ENCODE measurements around the gene CLK2. TPM values are rescaled to one million over a fixed set of nuclear protein-coding genes. Genes with fewer than 3 reads are reported as not detected.
A peak's percentile ranks its signal among the peaks of the same experiment; 100 is the strongest.

CLK2 gene
- total and polyA plus RNA-seq, 2 experiments from 2014 or later: 27.2 to 54.6 TPM

DNA sequence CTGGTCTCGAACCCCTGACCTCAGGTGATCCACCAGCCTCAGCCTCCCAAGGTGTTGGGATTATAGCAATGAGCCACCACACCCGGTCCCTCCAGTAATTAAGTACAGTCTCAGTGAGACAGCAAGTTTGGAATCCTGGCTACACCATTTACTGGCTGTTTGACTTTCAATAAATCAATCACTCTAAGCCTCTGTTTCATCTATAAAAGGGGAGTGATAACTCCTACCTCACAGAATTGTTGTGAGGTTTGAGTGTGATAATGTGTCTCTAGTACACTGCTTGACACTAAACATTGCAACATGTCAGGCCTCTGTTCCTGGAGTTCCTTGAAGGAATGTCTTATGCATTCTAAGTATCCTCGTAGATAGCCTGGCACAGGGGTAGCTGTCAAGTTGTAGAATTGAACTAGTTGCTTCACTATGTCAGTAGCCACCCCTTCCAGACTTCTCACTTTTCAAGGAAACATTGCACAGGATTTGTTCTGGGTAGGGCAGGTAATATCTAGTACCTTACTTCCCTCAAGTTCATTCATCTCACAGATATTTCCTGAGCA is 30.4 kb downstream of the CLK2 start (continued):
- TF ChIP-seq, protein P1, sequence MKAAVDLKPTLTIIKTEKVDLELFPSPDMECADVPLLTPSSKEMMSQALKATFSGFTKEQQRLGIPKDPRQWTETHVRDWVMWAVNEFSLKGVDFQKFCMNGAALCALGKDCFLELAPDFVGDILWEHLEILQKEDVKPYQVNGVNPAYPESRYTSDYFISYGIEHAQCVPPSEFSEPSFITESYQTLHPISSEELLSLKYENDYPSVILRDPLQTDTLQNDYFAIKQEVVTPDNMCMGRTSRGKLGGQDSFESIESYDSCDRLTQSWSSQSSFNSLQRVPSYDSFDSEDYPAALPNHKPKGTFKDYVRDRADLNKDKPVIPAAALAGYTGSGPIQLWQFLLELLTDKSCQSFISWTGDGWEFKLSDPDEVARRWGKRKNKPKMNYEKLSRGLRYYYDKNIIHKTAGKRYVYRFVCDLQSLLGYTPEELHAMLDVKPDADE (IDR thresholded peaks at IDR 0.05): no peak
- TF ChIP-seq ZNF331 (CRISPR knock-in tag; IDR thresholded peaks at IDR 0.05; ENCODE audit: low read depth) (no peak), STAT1 (IDR thresholded peaks at IDR 0.05; ENCODE audit: unreplicated experiment) (no peak)
- TF ChIP-seq, protein P2, sequence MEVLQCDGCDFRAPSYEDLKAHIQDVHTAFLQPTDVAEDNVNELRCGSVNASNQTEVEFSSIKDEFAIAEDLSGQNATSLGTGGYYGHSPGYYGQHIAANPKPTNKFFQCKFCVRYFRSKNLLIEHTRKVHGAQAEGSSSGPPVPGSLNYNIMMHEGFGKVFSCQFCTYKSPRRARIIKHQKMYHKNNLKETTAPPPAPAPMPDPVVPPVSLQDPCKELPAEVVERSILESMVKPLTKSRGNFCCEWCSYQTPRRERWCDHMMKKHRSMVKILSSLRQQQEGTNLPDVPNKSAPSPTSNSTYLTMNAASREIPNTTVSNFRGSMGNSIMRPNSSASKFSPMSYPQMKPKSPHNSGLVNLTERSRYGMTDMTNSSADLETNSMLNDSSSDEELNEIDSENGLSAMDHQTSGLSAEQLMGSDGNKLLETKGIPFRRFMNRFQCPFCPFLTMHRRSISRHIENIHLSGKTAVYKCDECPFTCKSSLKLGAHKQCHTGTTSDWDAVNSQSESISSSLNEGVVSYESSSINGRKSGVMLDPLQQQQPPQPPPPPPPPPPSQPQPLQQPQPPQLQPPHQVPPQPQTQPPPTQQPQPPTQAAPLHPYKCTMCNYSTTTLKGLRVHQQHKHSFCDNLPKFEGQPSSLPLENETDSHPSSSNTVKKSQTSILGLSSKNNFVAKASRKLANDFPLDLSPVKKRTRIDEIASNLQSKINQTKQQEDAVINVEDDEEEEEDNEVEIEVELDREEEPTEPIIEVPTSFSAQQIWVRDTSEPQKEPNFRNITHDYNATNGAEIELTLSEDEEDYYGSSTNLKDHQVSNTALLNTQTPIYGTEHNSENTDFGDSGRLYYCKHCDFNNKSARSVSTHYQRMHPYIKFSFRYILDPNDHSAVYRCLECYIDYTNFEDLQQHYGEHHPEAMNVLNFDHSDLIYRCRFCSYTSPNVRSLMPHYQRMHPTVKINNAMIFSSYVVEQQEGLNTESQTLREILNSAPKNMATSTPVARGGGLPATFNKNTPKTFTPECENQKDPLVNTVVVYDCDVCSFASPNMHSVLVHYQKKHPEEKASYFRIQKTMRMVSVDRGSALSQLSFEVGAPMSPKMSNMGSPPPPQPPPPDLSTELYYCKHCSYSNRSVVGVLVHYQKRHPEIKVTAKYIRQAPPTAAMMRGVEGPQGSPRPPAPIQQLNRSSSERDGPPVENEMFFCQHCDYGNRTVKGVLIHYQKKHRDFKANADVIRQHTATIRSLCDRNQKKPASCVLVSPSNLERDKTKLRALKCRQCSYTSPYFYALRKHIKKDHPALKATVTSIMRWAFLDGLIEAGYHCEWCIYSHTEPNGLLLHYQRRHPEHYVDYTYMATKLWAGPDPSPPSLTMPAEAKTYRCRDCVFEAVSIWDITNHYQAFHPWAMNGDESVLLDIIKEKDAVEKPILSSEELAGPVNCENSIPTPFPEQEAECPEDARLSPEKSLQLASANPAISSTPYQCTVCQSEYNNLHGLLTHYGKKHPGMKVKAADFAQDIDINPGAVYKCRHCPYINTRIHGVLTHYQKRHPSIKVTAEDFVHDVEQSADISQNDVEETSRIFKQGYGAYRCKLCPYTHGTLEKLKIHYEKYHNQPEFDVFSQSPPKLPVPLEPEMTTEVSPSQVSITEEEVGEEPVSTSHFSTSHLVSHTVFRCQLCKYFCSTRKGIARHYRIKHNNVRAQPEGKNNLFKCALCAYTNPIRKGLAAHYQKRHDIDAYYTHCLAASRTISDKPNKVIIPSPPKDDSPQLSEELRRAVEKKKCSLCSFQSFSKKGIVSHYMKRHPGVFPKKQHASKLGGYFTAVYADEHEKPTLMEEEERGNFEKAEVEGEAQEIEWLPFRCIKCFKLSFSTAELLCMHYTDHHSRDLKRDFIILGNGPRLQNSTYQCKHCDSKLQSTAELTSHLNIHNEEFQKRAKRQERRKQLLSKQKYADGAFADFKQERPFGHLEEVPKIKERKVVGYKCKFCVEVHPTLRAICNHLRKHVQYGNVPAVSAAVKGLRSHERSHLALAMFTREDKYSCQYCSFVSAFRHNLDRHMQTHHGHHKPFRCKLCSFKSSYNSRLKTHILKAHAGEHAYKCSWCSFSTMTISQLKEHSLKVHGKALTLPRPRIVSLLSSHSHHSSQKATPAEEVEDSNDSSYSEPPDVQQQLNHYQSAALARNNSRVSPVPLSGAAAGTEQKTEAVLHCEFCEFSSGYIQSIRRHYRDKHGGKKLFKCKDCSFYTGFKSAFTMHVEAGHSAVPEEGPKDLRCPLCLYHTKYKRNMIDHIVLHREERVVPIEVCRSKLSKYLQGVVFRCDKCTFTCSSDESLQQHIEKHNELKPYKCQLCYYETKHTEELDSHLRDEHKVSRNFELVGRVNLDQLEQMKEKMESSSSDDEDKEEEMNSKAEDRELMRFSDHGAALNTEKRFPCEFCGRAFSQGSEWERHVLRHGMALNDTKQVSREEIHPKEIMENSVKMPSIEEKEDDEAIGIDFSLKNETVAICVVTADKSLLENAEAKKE (CRISPR knock-in tag; IDR thresholded peaks at IDR 0.05): no peak

DNA sequence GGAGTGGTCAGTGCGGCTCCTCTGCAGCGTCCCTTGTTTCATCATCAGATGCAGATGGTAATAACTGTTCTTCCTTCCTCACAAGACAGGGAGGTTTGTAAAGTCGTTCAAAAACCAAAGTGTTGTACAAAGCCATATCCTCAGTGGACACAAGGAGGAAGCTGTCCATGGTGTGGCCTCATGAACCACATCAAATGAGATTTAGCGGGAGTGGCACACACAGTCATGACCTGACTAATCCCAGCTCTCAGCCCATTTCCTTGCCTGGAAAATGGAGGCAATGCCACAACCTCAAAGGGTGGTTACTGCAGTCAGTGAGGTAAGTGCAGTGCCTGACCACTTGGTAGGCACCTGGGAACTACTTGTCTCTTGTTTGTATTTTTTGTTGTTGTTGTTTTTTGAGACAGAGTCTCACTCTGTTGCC is 31.5 kb downstream of the CLK2 start:
- DNase-seq (ENCODE audit: low spot score): no peak
- Mint-ChIP-seq H3K4me1 (peaks cover 17% of the 10 kb centered on the region), H3K4me3 (peak overlapping the region; percentile 34; the same call in 1 of the 3 replicates), H3K27me3 (ENCODE audit: insufficient read depth, low read depth, poor library complexity) (peaks cover 32% of the 10 kb centered on the region), H3K9me3 (no peaks in the 10 kb centered on the region), H3K36me3 (ENCODE audit: low read depth) (peaks cover 13% of the 10 kb centered on the region), H3K27ac (no peak overlapping the region)
- Histone ChIP-seq H3K79me2 (replicated peaks; ENCODE audit: insufficient read depth) (0 out of 2 replicates have a peak, but pooled peaks cover 7% of the 10 kb centered on the region), H3K4me1 (ENCODE audit: insufficient read depth) (peaks cover 19% of the 10 kb centered on the region), H3K27ac (ENCODE audit: low read depth) (no peak overlapping the region), H3F3A (replicated peaks; ENCODE audit: low read depth) (0 out of 2 replicates have a peak, but pooled peaks cover 10% of the 10 kb centered on the region), H3K4me3 (no peak overlapping the region), H3K36me3 (ENCODE audit: insufficient read depth) (no peaks in the 10 kb centered on the region), H3K4me2 (no peak overlapping the region), H3K27me3 (ENCODE audit: insufficient read depth) (peaks cover 27% of the 10 kb centered on the region), H4K20me1 (replicated peaks; ENCODE audit: insufficient read depth) (no peaks in the 10 kb centered on the region), H3K9me2 (ENCODE audit: insufficient read depth) (no peaks in the 10 kb centered on the region), H2AFZ (no peak overlapping the region)
- ATAC-seq: no peak
- TF ChIP-seq STAT1 (IDR thresholded peaks at IDR 0.05; ENCODE audit: unreplicated experiment) (no peak), ZNF331 (CRISPR knock-in tag; IDR thresholded peaks at IDR 0.05; ENCODE audit: low read depth) (no peak), NANOG (IDR thresholded peaks at IDR 0.05; ENCODE audit: borderline replicate concordance) (no peak), JUNB (IDR thresholded peaks at IDR 0.05; ENCODE audit: unreplicated experiment) (no peak)
- TF ChIP-seq, protein P3, sequence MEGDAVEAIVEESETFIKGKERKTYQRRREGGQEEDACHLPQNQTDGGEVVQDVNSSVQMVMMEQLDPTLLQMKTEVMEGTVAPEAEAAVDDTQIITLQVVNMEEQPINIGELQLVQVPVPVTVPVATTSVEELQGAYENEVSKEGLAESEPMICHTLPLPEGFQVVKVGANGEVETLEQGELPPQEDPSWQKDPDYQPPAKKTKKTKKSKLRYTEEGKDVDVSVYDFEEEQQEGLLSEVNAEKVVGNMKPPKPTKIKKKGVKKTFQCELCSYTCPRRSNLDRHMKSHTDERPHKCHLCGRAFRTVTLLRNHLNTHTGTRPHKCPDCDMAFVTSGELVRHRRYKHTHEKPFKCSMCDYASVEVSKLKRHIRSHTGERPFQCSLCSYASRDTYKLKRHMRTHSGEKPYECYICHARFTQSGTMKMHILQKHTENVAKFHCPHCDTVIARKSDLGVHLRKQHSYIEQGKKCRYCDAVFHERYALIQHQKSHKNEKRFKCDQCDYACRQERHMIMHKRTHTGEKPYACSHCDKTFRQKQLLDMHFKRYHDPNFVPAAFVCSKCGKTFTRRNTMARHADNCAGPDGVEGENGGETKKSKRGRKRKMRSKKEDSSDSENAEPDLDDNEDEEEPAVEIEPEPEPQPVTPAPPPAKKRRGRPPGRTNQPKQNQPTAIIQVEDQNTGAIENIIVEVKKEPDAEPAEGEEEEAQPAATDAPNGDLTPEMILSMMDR (conservative IDR thresholded peaks at IDR 0.05; ENCODE audit: low read depth in 2 of 2): no peak
- TF ChIP-seq, protein P4, sequence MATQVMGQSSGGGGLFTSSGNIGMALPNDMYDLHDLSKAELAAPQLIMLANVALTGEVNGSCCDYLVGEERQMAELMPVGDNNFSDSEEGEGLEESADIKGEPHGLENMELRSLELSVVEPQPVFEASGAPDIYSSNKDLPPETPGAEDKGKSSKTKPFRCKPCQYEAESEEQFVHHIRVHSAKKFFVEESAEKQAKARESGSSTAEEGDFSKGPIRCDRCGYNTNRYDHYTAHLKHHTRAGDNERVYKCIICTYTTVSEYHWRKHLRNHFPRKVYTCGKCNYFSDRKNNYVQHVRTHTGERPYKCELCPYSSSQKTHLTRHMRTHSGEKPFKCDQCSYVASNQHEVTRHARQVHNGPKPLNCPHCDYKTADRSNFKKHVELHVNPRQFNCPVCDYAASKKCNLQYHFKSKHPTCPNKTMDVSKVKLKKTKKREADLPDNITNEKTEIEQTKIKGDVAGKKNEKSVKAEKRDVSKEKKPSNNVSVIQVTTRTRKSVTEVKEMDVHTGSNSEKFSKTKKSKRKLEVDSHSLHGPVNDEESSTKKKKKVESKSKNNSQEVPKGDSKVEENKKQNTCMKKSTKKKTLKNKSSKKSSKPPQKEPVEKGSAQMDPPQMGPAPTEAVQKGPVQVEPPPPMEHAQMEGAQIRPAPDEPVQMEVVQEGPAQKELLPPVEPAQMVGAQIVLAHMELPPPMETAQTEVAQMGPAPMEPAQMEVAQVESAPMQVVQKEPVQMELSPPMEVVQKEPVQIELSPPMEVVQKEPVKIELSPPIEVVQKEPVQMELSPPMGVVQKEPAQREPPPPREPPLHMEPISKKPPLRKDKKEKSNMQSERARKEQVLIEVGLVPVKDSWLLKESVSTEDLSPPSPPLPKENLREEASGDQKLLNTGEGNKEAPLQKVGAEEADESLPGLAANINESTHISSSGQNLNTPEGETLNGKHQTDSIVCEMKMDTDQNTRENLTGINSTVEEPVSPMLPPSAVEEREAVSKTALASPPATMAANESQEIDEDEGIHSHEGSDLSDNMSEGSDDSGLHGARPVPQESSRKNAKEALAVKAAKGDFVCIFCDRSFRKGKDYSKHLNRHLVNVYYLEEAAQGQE (IDR thresholded peaks at IDR 0.05; ENCODE audit: unreplicated experiment): no peak
